Epidermal melanocyte (primary cell): ENCODE results near the gene GCH1.
"Not testable (repeated sequence)": the region's sequence is repeated elsewhere in the genome, so short reads cannot be mapped to it uniquely, and the experiment has no call there.

Experiments
- DNase-seq: peaks from one replicate; pipeline ENCODE4 v3.0.0; 2011; ENCODE audit warnings: low spot score; ENCODE audit not compliant: insufficient read length

Gene GCH1, protein sequence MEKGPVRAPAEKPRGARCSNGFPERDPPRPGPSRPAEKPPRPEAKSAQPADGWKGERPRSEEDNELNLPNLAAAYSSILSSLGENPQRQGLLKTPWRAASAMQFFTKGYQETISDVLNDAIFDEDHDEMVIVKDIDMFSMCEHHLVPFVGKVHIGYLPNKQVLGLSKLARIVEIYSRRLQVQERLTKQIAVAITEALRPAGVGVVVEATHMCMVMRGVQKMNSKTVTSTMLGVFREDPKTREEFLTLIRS

GRCh38 chr14:54902521-54903420 is at the start of gene GCH1:
Gene GCH1 (minus strand): TSS chr14:54902826. CDS start chr14:54902663, 163 bp downstream.
- no peak for DNase-seq

GRCh38 chr14:54947230-54947629 is 44.6 kb upstream of the GCH1 start:
- no peak for DNase-seq

- no peak for DNase-seq
Measured at GRCh38 chr14:54946500-54946899, 43.9 kb upstream of the GCH1 start.

- DNase-seq: no peak
Measured at GRCh38 chr14:54944737-54945391, 42.2 kb upstream of the GCH1 start.

DNA sequence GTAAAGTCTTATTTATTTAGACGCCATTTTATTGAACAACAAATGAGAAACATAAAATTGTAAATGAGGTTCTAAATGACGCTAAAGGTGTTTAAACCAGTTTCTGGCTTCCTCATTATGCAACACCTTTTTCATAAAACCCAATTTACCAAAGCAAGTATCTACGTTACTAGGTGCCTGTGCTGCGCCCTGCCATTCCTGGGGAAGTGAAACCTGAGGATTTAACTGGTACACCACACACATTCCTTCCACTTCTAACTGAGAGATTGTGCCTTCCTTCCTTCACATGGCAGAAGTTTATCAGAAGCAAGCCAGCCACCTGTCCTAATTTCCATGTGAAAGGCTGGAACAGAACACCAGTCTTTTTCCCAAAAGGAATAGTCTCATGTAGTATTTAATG is 40.3 kb upstream of the GCH1 start:
- DNase-seq: no peak

GRCh38 chr14:54936816-54937215 is 34.2 kb upstream of the GCH1 start:
- DNase-seq: no peak

DNA sequence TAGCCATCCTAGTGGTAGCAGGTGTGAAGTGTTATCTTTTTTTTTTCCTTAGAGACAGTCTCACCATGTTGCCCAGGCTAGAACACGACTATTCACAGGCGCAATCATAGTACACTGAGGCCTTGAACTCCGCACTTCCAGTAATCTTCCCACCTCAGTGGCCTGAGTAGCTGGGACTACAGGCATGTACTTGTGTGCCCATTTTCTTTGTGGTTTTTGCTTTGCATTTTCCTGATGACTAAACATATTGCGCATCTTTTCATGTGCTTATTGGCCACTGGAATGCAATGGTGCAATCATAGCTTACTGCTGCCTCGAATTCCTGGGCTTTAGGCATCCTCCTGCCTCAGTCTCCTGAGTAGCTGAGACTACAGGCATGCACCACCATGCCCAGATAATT is 33.3 kb upstream of the GCH1 start:
- no peak for DNase-seq

DNA sequence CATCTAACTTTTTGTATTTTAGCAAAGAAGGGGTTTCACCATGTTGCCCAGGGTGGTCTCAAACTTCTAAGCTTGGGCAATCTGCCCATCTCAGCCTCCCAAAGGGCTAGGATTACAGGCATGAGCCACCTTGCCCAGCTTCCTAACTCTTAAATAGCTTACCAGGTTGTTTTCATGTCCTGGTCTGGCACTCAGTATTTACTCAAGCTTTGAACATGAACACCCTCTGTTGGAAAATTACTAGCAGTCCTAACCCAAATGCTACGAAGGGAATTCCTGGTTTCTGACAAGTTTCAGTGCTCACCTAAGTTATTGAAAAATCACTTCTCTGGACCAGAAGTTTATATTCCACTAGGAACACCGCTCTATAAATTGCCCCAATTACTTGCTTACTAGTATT is 32.5 kb upstream of the GCH1 start:
- no peak for DNase-seq

- DNase-seq: no peak
Measured at GRCh38 chr14:54933006-54933405, 30.4 kb upstream of the GCH1 start.

- no peak for DNase-seq
Measured at GRCh38 chr14:54931598-54932340, 29.1 kb upstream of the GCH1 start.

GRCh38 chr14:54931101-54931500 is 28.5 kb upstream of the GCH1 start:
- DNase-seq: no peak

GRCh38 chr14:54929556-54929955 is 26.9 kb upstream of the GCH1 start:
- DNase-seq: no peak

DNA sequence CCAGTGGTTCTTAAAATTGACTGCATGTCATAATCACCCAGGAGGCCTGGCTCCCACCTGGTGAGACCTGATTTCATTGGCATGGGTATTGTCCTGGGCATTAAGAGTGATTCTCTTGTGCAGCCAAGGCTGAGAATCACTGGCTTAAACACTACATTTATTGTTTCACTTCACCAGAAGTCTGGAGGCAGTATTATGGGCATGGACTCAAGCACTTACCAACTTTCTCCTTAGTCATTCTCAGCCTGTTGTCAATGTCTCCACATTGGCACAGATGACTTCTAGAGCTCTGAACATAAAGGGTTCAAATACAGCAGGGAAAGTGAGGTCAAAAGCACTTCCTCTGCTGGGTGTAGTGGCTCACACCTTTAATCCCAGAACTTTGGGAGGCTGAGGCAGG is 25.6 kb upstream of the GCH1 start:
- DNase-seq: no peak

DNA sequence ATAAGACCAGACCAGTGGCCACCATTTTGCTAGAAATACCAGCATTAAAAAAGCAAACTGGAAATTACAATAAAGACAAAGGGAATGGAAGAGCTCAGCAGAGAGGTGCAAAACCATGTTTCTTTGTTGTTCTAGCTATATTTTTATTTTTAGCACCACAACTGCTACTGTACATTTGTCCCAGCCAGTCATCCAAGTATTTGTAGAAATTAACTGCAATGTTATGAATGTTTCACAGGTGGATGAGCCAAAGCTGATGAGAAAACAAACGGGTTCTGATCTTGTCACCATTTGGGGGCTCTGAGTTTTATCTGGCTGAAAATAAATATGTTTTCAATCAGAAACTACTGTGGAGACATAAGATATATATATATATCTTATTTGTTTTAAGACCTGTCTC is 24.9 kb upstream of the GCH1 start:
- DNase-seq: no peak

DNA sequence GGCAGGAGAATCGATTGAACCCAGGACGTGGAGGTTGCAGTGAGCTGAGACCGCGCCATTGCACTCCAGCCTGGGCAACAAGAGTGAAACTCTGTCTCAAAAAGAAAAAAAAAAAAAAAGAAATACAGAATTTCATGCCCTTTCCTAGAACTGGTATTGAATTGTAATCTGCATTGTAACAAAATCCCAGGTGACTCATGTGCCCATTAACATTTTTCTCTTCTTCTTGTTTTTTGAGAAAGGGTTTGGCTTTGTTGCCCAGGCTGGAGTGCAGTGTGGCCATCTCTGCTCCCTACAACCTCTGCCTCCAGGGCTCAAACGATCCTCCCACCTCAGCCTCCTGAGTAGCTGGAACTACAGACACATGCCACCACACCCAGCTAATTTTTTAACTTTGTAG is 23.9 kb upstream of the GCH1 start:
- not testable (repeated sequence) for DNase-seq

DNA sequence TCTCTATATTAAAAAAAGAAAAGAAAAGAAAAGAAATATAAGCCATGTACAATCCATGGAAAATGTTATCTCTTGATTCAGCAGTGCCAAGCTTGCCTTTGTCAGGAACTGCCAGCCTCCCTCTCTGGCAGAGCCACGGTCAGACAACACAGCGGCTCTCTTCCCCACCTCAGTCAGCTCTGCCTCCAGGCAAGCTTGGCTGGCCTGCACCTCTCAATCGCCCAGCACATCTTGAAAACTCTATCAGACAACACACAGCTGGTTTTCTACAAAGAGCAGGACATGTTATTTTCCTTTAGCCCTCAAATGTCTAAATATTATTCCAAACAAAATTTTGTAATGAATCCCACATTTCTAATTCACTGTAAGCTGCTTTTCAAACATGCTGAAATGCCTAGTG is 20.0 kb upstream of the GCH1 start:
- DNase-seq: no peak

GRCh38 chr14:54920052-54920451 is 17.4 kb upstream of the GCH1 start:
- no peak for DNase-seq

- no peak for DNase-seq
Measured at GRCh38 chr14:54919330-54919729, 16.7 kb upstream of the GCH1 start.

DNA sequence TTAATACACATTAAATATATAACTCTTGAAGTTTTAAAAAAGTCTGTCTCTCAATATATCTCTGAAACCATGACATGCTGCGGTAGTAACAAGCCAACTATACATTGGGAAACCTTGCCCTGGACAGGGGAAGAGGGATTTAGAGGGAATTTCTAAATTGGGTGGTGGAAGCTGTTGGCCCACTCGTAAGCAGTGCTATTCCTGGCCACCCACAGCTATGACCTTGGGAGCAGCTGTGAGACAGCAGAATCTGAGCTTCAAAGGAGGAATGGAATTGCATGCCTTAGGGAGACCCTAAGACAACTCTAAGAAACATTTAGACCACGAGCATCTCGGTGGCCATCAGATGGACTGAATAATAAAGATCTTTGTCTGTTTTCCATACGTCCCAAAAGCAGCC is 15.8 kb upstream of the GCH1 start:
- DNase-seq: no peak

DNA sequence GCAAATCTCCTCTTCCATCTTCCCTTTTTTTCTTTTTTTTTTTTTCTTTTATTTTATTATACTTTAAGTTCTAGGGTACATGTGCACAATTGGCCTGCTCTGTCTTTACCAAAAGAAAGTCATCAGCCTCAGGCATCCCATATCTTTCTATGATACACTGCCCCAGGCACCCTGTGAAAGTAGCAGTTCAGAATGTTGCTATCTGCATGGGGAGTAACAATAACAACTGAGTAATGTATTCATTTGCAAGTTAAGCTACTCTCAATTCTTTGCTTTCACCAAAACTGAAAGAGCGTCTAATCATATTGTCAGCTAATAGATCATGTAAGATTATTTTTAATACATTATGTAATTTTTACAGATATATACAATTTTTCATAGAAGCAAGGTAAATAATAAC is 13.5 kb upstream of the GCH1 start:
- no peak for DNase-seq

- DNase-seq: no peak
Measured at GRCh38 chr14:54909817-54910558, 7.4 kb upstream of the GCH1 start.
